Transverse colon (tissue), 4 donors: ENCODE data around the gene LRRC9. TPM values are rescaled to one million over a fixed set of nuclear protein-coding genes. Genes with fewer than 3 reads are reported as not detected.

Experiments used
- DNase-seq: peaks from one replicate; pipeline ENCODE4 v3.0.0-alpha.2; 2019
- H3K27ac ChIP-seq, 4 donors: fragments of 200-600 bp; sonication (generic); 2 replicates each; pipeline ENCODE4 v1.5.1; 2016 to 2018; ENCODE audit warnings: inconsistent platforms in 4 of 4
- H3K27me3 ChIP-seq: fragments of 200-600 bp; sonication (generic); 2 replicates; pipeline ENCODE4 v1.5.1; 2017; ENCODE audit warnings: inconsistent platforms
- H3K36me3 ChIP-seq, 4 donors: fragments of 200-600 bp; sonication (generic); 2 replicates each; pipeline ENCODE4 v1.5.1; 2017 to 2019; ENCODE audit warnings: inconsistent platforms in 4 of 4
- H3K4me1 ChIP-seq, 4 donors: fragments of 200-600 bp; sonication (generic); 2 replicates each; pipeline ENCODE4 v1.5.1; 2017 to 2020; ENCODE audit warnings: inconsistent platforms in 4 of 4
- H3K4me3 ChIP-seq, 4 donors: fragments of 200-600 bp; sonication (generic); 1 replicate in 1 of 4; 2 replicates in 3 of 4; pipeline versions ENCODE4 v1.5.1 to v1.6.1; 2017 to 2019; ENCODE audit warnings: inconsistent platforms in 4 of 4
- H3K9me3 ChIP-seq, 2 donors: fragments of 200-600 bp; sonication (generic); 2 replicates each; pipeline ENCODE4 v1.5.1; 2017 to 2019; ENCODE audit warnings: inconsistent platforms in 2 of 2
- EP300 ChIP-seq: sonication (generic); formaldehyde crosslinking; IDR thresholded peaks from one replicate; pipeline ENCODE4 v1.6.1; 2017; ENCODE audit warnings: antibody characterized with exemption, low read depth
- POLR2A ChIP-seq: fragments of 450-650 bp; IDR thresholded peaks from one replicate; pipeline ENCODE4 v1.6.1; 2016; ENCODE audit warnings: antibody characterized with exemption, mild to moderate bottlenecking, moderate library complexity
- POLR2AphosphoS5 ChIP-seq, 3 donors: sonication (generic); formaldehyde crosslinking; IDR thresholded peaks; one replicate each; pipeline ENCODE4 v1.6.1; 2016; ENCODE audit warnings: antibody characterized with exemption in 3 of 3
- WGBS, 2 donors: methylation state at CpG; one replicate each; pipeline ENCODE4 v1.1.5; 2018; ENCODE audit warnings: low coverage in 1 of 2; 5-methylcytosine and 5-hydroxymethylcytosine counted together
- in situ Hi-C, 4 donors: fragments of 200-750 bp; cut with MboI; loops; one replicate each; pipeline versions ENCODE4 v1.15.0 to v1.15.1; 2017; ENCODE audit warnings: low sequenced_read_pairs in 3 of 4, low pct_ligation_motif_present in 1 of 4, low pct_unique_long_range_greater_than_20kb in 1 of 4
- intact Hi-C: fragments of 100-400 bp; cut with DNase I; formaldehyde crosslinking; loops from one replicate; pipeline ENCODE4 v1.15.1; 2023; ENCODE audit warnings: low total_unique reads
- total RNA-seq, 4 donors: library from RNA; depleted of rRNA; stranded (reverse); fragments of >200 nt; gene quantifications; one replicate each; pipeline ENCODE4 v1.1.0, GENCODE V29; 2016
- TF ChIP-seq, protein P1 (sequence below), 5 experiments: fragments of 200-600 bp in 3 of 5; fragments of 450-650 bp in 2 of 5; sonication (generic) in 3 of 5; IDR thresholded peaks; 1 replicate in 2 of 5; 2 replicates in 3 of 5; pipeline ENCODE4 v1.5.1; 2016 to 2017; ENCODE audit warnings: antibody characterized with exemption in 5 of 5, inconsistent platforms in 3 of 5, mild to moderate bottlenecking in 2 of 5, moderate library complexity in 1 of 5

The LRRC9 gene
- total RNA-seq, 4 donors from 2014 or later: not detected

DNA sequence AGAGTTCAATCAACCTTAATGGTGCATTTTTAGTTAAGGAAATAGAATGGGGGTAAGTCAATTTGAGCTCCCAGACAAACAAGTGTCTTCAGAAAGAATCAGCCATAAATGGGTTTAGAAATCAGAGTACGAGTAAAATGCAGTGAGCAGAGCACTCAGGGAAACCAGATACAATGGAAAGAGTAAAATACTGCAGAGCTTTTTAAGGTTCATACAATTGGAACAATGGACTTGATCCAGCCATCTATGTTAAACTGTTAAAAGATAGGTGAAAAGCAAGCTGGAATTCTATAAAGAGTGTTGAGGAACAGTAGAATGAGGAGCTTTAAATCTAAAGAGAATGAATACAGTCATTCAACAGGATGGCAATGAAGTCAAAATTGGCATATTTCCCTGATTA is 147.9 kb downstream of the LRRC9 start:
- intact Hi-C loops: loop anchor here (10.0 kb wide), 1 partner anchor 117 kb away; no protein-coding TSS in a partner anchor
- Histone ChIP-seq H3K27ac (no peak overlapping the region), H3K27me3 (no peaks in the 10 kb centered on the region), H3K36me3 (no peaks in the 10 kb centered on the region), H3K4me1 (peaks cover 0 to 2% (median 0%) of the 10 kb centered on the region in 4 donors), H3K4me3 (no peak overlapping the region), H3K9me3 (no peaks in the 10 kb centered on the region)
- no peak for DNase-seq
- 78 to 91% methylated on average over 1 of the region's 1 CpG for WGBS, 2 donors
- TF ChIP-seq POLR2AphosphoS5 (IDR thresholded peaks at IDR 0.05): no peak
- TF ChIP-seq, protein P1, sequence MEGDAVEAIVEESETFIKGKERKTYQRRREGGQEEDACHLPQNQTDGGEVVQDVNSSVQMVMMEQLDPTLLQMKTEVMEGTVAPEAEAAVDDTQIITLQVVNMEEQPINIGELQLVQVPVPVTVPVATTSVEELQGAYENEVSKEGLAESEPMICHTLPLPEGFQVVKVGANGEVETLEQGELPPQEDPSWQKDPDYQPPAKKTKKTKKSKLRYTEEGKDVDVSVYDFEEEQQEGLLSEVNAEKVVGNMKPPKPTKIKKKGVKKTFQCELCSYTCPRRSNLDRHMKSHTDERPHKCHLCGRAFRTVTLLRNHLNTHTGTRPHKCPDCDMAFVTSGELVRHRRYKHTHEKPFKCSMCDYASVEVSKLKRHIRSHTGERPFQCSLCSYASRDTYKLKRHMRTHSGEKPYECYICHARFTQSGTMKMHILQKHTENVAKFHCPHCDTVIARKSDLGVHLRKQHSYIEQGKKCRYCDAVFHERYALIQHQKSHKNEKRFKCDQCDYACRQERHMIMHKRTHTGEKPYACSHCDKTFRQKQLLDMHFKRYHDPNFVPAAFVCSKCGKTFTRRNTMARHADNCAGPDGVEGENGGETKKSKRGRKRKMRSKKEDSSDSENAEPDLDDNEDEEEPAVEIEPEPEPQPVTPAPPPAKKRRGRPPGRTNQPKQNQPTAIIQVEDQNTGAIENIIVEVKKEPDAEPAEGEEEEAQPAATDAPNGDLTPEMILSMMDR (IDR thresholded peaks at IDR 0.05): no peak
- no peak for TF ChIP-seq POLR2A
- TF ChIP-seq EP300: no peak
- in situ Hi-C loops: loop anchor here in 2 of 4 donors (5.0 to 10.0 kb wide), 2 partner anchors 117 to 119 kb away; no protein-coding TSS in a partner anchor

DNA sequence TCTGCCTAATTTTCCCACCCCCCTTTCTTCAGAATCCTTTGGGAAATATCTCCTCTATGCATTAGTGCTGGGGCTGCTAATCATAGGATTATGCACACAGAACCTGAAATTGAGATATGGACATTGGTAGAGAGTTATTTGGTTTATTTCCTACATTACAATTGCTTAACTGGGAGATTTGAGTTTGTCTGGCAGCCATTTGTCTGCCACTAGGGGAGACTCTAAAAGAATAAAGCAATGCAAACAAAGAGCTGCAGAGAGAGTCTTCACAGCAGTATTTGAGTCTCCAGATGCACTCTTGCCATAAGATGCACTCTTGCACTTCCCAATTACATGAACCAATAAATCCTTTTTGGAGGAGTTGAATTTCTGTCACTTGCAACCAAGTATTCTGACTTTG is 159.8 kb downstream of the LRRC9 start:
- Histone ChIP-seq H3K9me3 (no peaks in the 10 kb centered on the region), H3K27ac (no peak overlapping the region), H3K4me1 (no peaks in the 10 kb centered on the region), H3K27me3 (no peaks in the 10 kb centered on the region), H3K36me3 (no peaks in the 10 kb centered on the region), H3K4me3 (no peak overlapping the region)
- intact Hi-C loops (no loop called here), in situ Hi-C loops (loop anchor here in 1 of 4 donors (10.0 kb wide), 1 partner anchor 85 kb away; the partner anchor contains the start of gene DHRS7)
- TF ChIP-seq, protein P1 (IDR thresholded peaks at IDR 0.05): no peak
- TF ChIP-seq POLR2AphosphoS5 (IDR thresholded peaks at IDR 0.05): no peak
- no peak for TF ChIP-seq EP300
- no peak for TF ChIP-seq POLR2A
- DNase-seq: no peak

DNA sequence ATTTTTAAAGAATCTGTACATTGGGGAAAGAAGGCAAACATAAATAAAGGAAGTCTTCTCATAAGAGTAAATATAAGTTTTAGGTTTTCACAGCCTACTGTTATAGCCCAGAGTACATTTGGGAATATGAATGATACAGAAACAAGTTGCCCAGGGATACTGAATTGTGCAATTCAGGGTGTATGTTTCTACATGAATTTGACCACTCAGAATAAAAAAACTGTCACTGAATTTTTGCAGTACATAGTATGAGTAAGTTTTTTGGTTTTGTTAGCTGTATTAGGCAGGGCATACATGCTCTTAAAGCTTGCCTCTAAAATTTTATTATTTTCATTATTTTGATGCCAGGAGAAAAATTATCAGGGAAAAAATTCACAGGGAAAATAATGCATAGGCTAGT is 165.1 kb downstream of the LRRC9 start:
- DNase-seq: no peak
- Histone ChIP-seq H3K9me3 (no peaks in the 10 kb centered on the region), H3K36me3 (no peaks in the 10 kb centered on the region), H3K27ac (no peak overlapping the region), H3K4me3 (no peak overlapping the region), H3K27me3 (no peaks in the 10 kb centered on the region), H3K4me1 (no peaks in the 10 kb centered on the region)
- in situ Hi-C loops: loop anchor here in 1 of 4 donors (10.0 kb wide), 1 partner anchor 80 kb away; the partner anchor contains the start of gene DHRS7
- TF ChIP-seq EP300 (no peak), POLR2AphosphoS5 (IDR thresholded peaks at IDR 0.05) (no peak), POLR2A (no peak)
- TF ChIP-seq, protein P1 (IDR thresholded peaks at IDR 0.05): no peak
- intact Hi-C loops: no loop called here

DNA sequence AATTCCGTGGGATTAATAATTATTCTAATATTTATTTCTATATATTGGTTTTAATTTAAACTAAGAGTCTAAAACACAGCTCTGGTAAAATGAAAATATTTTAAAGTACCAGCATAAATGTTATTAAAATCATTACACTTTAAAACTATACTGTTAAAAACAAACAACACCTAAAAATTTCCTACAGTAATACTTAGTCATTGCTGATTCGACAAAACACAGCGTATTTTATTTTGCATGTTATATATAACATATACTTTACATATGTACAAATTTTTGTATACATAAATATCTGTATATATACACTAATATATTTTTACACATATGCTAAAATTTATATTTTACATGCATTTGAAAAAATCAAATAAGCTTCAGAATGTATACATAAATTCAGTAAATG is 165.7 kb downstream of the LRRC9 start:
- no peak for TF ChIP-seq EP300
- TF ChIP-seq, protein P1 (IDR thresholded peaks at IDR 0.05): no peak
- no peak for TF ChIP-seq POLR2AphosphoS5 (IDR thresholded peaks at IDR 0.05)
- no peak for TF ChIP-seq POLR2A
- WGBS, 2 donors: 89 to 95% methylated on average over 3 of the region's 3 CpGs
- intact Hi-C loops (no loop called here), in situ Hi-C loops (loop anchor here in 1 of 4 donors (10.0 kb wide), 1 partner anchor 79 kb away; the partner anchor contains the start of gene DHRS7)
- no peak for DNase-seq
- Histone ChIP-seq H3K36me3 (no peaks in the 10 kb centered on the region), H3K27ac (no peak overlapping the region), H3K9me3 (no peaks in the 10 kb centered on the region), H3K4me1 (peaks cover 0 to 2% (median 0%) of the 10 kb centered on the region in 4 donors), H3K27me3 (no peaks in the 10 kb centered on the region), H3K4me3 (no peak overlapping the region)
